Measurements from ENCODE around the gene DNAH6. TPM values are rescaled to one million over a fixed set of nuclear protein-coding genes. Genes with fewer than 3 reads are reported as not detected.

Gene DNAH6
- total and polyA plus RNA-seq, 10 of the 15 experiments (the other 5 are each of a cell fraction or from before 2014, with no cell fraction given) = 0.07 to 1.0 (median 0.29) TPM

- Histone ChIP-seq H3K4me2 (ENCODE audit: control insufficient read depth, insufficient read depth) (no peak overlapping the region), H3K4me1 (ENCODE audit: control insufficient read depth, insufficient read depth, low read length) (no peaks in the 10 kb centered on the region), H3K27me3 (replicated peaks in 1 of 2; ENCODE audit: control insufficient read depth in 2 of 2, insufficient read depth in 2 of 2, low read length in 1 of 2) (peaks cover 0 to 4% of the 10 kb centered on the region in 2 experiments; a peak in 2 of 4 replicates), H3K36me3 (ENCODE audit: control insufficient read depth in 2 of 2, insufficient read depth in 2 of 2, low read length in 1 of 2) (no peaks in the 10 kb centered on the region), H3K27ac (ENCODE audit: control insufficient read depth, insufficient read depth) (no peak overlapping the region), H4K20me1 (ENCODE audit: control insufficient read depth, insufficient read depth) (no peaks in the 10 kb centered on the region), H3K4me3 (no peak overlapping the region), H3K79me2 (ENCODE audit: control insufficient read depth, insufficient read depth, low read length) (no peaks in the 10 kb centered on the region), H2AFZ (ENCODE audit: control insufficient read depth, low read depth, low read length) (no peak overlapping the region), H3K9ac (ENCODE audit: control insufficient read depth, insufficient read depth, low read length) (no peak overlapping the region), H3K9me3 (replicated peaks; ENCODE audit: control insufficient read depth, insufficient read depth, low read length) (no peaks in the 10 kb centered on the region; the same call in 2 of the 3 replicates)
- DNase-seq (ENCODE audit: low read depth, low spot score) (no peak), FAIRE-seq (no peak), ATAC-seq (no peak)
- RAD21 ChIA-PET (ENCODE audit: unreplicated experiment) = no interaction called here
- intact Hi-C loops (cut with micrococcal nuclease; ENCODE audit: unreplicated experiment) = no loop called here
- TF ChIP-seq SIN3A (IDR thresholded peaks at IDR 0.05; ENCODE audit: low read depth, low read length) (no peak), POLR2AphosphoS5 (IDR thresholded peaks at IDR 0.05; ENCODE audit: low read length) (no peak), SREBF2 (IDR thresholded peaks at IDR 0.05; ENCODE audit: low read length) (no peak), POLR2AphosphoS2 (IDR thresholded peaks at IDR 0.05; ENCODE audit: low read depth, low read length) (no peak), EZH2 (IDR thresholded peaks at IDR 0.05; ENCODE audit: borderline replicate concordance, control insufficient read depth, low read depth, low read length) (no peak), BHLHE40 (IDR thresholded peaks at IDR 0.05; ENCODE audit: borderline replicate concordance in 1 of 2, low read depth in 2 of 2, low read length in 1 of 2) (no peak), SREBF1 (IDR thresholded peaks at IDR 0.05; ENCODE audit: low read length) (no peak), KAT2A (conservative IDR thresholded peaks at IDR 0.05; ENCODE audit: control insufficient read depth, low read depth, low read length) (no peak), RAD21 (IDR thresholded peaks at IDR 0.05; ENCODE audit: insufficient read depth, low read depth, low read length) (no peak)
- CTCF ChIA-PET = no interaction called here
- in situ Hi-C loops (cut with MboI) = no loop called here
- BruUV-seq (replicated peaks) = no TSS peak
- POLR2A ChIA-PET = no interaction called here
- WGBS (ENCODE audit: insufficient coverage, insufficient replicate concordance, low lambda C conversion rate, missing lambda C conversion rate) = 37% methylated on average over 2 of the region's 2 CpGs
- SMC1A ChIA-PET (ENCODE audit: uncharacterized antibody, unreplicated experiment) = no interaction called here
Observed at GRCh38 chr2:84697895-84698294, 181.6 kb downstream of the DNAH6 start.

Data from GM12878 (cell line).